Erythroblast (primary cell): ENCODE measurements around the gene NPAS1.

Experiments
- GATA1 ChIP-seq: IDR thresholded peaks from 2 replicates; pipeline ENCODE4 v1.6.1; 2011; ENCODE audit warnings: low read depth, mild to moderate bottlenecking, control low read depth, low read length, moderate library complexity
- POLR2A ChIP-seq: IDR thresholded peaks from 2 replicates; pipeline ENCODE4 v1.6.1; 2011; ENCODE audit warnings: mild to moderate bottlenecking, low read length

GRCh38 chr19:47002853-47003610, 16.6 kb upstream of the NPAS1 start:
- TF ChIP-seq POLR2A (no peak), GATA1 (no peak)
